GM19438 (cell line): ENCODE measurements around the gene TACC2.

Experiments used
- ATAC-seq: cut with Tn5 transposase; IDR thresholded peaks from one replicate; pipeline ENCODE4 v1.9.1; 2021; ENCODE audit warnings: low read depth; ENCODE audit not compliant: unreplicated experiment

TACC2 gene

GRCh38 chr10:122281751-122282150, 292.8 kb downstream of the TACC2 start:
- ATAC-seq, result no peak

GRCh38 chr10:122282253-122282671, 293.3 kb downstream of the TACC2 start:
- ATAC-seq, result no peak

GRCh38 chr10:122282909-122283308, 293.9 kb downstream of the TACC2 start:
- no peak for ATAC-seq

DNA sequence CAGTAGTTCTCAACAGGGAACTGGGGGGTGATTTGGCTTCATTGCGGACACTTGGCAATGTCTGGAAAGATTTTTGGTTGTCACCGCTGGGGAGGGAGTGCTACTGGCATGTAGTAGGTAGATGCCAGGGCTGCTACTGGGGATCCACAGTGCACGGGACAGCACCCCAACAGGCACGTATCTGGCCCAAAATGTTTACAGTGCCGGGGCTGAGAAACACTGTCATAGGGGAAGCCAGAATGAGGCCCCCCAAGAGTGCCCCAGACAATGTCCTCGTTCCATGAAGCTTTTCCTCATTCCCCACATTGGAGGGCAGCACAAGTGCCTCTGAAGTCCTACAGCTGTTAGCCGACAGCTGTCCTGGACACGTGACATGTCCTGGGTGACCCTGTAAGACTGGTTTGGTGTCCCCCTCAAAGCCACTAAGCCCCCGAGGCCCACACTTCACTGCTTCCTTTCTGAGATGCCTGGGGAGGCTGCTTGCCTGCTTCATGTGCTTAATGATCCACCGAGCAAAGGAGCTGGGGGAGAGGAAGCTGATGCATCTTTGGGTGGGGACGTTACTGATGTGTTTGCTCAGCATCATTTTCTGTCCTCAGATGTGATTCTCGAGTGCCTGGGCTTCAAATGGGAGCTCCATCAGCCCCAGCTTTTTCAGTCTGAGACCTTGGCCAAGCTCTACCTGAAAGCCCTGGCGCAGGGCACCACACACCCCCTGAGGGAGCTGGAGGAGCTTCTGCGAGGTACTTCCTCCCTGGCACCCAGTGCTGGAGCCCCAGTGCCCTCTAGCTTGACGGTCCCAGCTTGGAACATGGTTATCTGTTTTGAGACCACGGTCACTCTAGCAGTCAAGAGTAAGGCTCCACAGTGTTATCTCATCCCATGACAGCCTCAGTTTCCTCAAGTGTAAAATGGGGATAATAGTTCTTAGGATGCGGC, 296.8 kb downstream of the TACC2 start:
- ATAC-seq, result no peak

GRCh38 chr10:122286867-122287266, 297.9 kb downstream of the TACC2 start:
- ATAC-seq, result no peak

GRCh38 chr10:122287570-122287969, 298.6 kb downstream of the TACC2 start:
- no peak for ATAC-seq

GRCh38 chr10:122288262-122288661, 299.3 kb downstream of the TACC2 start:
- ATAC-seq, result no peak

DNA sequence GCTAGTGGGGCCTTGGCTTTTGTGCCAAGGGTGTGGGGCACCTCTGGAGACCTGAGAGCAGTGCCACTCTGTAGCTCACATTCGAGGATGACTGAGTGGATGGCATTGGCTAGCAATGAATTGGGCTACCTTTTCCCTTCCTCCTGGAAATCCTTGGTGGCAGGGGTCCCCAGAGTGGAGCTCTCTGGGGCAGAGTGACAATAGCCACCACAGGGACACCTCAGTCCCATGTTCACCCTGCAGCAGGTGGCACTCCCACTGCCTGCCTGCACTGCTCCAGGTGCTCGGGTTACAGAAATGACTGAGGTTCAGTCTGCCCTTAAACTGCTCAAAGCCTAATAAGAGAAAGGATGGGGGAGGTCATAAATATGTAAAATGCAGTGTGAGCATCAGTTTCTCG, 300.0 kb downstream of the TACC2 start:
- ATAC-seq, result no peak

GRCh38 chr10:122290334-122290733, 301.4 kb downstream of the TACC2 start:
- ATAC-seq, result no peak

DNA sequence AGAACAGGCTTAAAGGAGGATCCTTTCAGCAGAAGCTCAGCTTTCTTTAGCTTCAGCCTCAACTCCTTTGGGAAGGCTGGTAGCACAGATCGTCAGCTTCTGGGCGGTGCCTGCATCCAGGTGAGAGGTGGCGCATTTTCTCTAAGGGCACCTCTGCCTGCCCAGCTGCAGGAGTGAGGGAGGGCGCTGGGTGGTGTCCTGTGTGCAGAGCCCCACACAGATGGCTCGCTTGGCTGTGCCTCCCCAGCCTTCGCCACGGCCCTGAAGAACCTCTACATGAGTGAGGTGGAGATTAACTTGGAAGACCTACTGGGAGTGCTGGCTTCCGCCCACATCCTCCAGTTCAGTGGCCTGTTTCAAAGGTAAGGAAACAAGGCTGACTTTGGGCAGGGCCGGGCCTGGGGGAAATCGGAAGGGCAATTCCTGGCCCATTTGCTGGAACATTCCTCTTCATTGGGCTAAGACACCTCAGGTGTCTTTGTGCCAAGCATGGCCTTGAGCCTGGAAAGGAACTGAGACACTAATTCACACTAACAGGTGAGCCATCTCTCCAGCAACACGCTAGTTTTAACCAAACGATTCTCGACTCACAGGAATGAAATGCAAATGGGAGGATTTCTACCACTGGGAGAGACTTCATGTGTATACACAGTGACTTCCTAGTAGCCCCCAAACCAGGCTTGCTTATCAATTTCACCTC, 302.0 kb downstream of the TACC2 start:
- ATAC-seq, result no peak

- ATAC-seq, result no peak
Measured at GRCh38 chr10:122291739-122292138, 302.8 kb downstream of the TACC2 start.

DNA sequence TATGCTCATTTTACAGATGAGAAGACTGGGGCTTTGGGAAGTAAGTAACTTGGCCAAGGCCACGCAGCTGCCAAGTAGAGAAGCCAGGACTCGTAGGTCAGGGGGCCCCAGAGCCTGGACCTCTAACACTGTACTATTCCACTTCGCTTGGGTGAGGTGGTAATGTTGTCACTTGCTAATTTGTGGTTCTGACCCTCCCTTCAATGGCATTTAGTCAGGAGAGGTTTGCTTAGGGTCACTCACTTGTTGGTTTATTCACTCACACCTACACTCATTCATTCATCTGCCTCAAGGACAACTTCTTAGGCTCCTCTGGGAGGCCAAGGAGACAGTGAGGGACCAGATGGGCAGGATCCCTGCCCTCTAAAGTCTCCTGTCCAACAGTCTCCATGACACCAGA, 303.4 kb downstream of the TACC2 start:
- ATAC-seq, result no peak

DNA sequence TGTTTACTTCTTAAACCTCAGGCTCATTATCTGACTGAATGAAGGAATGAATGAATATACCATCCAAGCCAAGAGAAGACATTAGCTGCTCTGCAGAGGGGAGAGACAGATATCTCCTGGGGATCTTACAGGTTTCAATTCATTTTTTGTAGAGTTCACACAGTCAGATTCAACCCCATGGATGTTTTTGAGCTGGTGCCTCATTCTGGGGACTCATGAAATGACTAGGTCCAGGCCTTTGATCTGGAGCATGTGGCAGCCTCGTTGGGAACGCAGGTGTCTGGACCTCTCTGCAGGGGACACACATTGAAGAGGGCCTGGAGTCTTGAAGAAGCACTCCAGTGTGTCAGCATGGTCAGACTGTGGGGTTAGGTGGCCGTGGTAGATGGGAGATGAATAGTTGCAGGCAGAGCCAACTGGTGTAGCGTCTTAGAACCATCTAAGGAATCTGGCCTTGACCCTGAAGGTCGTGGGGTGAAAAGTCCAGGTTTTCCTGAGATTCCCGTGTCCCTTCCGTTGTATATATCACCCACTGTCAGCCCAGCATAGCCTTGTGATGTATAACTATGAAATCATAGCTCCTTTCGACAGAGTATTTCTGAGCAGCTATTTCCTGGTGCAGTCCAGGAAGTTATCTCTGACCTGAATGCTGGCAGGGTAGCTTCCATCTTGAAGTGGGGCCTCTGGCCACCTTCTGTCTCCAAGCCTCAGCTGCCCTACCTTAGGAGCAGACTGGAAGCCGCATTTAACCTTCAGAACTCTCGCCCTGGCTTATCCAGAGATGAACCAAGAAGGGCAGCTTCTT, 304.4 kb downstream of the TACC2 start:
- no peak for ATAC-seq

- no peak for ATAC-seq
Measured at GRCh38 chr10:122293961-122294380, 305.0 kb downstream of the TACC2 start.

GRCh38 chr10:122294511-122295450, 305.8 kb downstream of the TACC2 start:
- ATAC-seq, result no peak

- ATAC-seq, result no peak
Measured at GRCh38 chr10:122295451-122295809, 306.5 kb downstream of the TACC2 start.

DNA sequence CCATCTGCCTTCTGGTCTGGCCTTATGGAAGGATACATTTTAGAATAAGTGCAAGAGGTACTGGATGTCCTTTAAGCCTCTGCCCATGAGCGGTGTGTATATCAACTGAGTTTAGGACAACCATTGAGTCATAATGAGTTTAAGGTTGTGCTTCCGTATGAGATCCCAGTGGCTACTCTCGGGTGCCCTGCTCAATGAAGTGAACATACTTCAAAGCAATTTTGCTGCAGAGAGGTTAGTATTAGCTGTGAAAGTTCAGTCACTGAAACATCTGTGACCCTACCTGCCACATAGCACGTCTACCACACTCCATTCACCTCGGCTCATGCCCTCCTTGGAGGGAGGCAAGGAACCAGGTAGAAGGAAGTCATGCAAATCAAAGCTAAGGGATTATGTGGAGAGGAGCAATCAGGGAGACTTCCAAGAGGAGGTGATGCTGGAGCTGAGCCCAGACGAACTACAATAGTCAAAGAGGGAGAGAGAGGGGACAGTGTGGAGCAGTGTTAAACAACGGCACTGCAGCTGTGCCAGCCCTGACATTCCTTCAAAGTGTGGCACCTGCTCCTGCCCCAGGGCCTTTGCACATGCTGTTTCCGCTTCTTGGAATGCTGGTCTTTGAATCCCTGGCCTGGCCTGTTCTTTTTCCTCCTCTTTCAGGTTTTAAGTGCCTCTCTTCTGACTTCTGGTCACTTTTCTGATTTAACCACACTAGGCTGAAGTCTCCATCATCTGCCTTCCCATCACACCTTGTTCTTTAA, 307.6 kb downstream of the TACC2 start:
- ATAC-seq, result no peak

DNA sequence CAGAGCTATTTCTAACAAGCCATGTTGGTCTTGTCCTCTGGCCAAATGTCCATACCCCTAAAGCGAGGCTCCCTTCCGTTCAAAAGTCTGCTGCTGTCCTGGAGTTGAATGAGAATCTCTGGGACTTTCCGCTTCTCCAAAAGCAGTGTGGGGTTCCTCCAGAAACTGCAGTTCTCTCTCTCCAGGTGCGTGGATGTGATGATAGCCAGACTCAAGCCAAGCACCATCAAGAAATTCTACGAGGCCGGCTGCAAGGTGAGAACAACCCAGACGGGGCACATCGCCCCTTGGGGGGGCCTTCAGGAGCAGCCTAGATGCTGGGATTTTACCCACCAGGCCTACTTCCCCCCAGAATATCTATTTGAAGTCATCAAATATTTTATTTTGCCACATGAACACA, 308.6 kb downstream of the TACC2 start:
- no peak for ATAC-seq

- no peak for ATAC-seq
Measured at GRCh38 chr10:122298206-122298597, 309.2 kb downstream of the TACC2 start.
